ENCODE results near the gene BBOF1. TPM values are rescaled to one million over a fixed set of nuclear protein-coding genes. Genes with fewer than 3 reads are reported as not detected.
A peak's percentile ranks its signal among the peaks of the same experiment; 100 is the strongest.
"Not testable (repeated sequence)": the region's sequence is repeated elsewhere in the genome, so short reads cannot be mapped to it uniquely, and the experiment has no call there.

The BBOF1 gene, protein sequence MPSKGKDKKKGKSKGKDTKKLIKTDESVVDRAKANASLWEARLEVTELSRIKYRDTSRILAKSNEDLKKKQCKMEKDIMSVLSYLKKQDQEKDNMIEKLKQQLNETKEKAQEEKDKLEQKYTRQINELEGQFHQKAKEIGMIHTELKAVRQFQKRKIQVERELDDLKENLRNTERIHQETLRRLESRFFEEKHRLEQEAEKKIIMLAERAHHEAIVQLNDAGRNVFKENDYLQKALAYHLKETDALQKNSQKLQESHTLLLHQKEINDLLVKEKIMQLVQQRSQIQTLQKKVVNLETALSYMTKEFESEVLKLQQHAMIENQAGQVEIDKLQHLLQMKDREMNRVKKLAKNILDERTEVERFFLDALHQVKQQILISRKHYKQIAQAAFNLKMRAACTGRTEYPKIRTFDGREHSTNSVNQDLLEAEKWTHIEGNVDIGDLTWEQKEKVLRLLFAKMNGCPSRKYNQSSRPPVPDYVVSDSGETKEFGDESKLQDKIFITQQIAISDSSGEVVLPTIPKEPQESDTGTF
- total RNA-seq = 0.23 and 0.82 TPM in 2 replicates

DNA sequence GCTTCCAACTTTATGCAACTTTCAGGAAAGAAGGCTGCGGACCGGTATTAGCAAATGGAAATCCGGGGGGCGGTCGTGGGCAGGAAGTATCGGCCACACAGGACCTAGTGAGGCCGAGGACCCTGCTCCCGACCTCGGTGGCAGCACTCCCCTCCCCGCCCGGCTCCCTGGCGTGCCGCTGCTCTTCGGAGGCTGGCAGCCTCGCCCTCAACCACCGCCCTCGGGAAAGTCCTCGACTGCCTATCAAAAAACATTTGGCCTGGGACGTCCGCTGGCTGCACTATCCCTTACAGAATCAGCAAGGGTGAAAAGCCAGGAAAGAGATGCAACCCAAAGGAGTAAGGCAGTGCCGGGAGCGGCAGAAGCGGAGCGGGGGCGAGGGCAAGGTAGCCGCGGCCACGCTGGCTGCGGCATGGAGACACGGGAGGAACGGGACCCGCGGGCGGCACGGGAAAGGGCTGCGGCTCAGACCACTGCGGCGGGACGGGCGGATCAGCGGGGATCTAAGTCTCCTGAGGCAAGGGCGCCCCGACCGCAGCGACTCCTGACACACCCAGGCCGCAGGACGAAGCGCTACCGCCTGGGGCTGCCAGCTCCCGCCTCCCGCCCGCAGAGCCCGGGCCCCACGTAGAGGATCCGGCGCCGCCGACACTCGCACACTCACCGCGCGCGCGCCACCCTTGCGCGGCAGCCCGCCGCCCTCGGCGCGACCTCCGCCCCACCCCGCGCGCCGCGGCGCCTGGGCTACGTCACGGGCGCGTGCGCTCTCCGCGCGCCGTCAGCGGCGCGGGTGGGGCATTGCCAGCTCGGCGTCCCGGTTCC is at the start of gene BBOF1, which contains the start of gene ENTPD5:
BBOF1 (plus strand) TSS at position 764 of the 822 bp plus-strand sequence. CDS start 130 bp downstream, outside the sequence.
ENTPD5 (minus strand) TSS at position 703 of the 822 bp plus-strand sequence. CDS start 31,186 bp downstream, outside the sequence.
- peak within 1 kb of the TSS; percentile 97 for H3K4me3 Mint-ChIP-seq (ENCODE audit: low read depth)
- peak; percentile 86 for DNase-seq (ENCODE audit: low spot score)
- H3K9me3 Mint-ChIP-seq = no peaks in the 10 kb centered on the region
- H3K27ac Mint-ChIP-seq = peak within 1 kb of the TSS; percentile 98
- intact Hi-C loops (cut with micrococcal nuclease) = loop anchor here (1.0 to 5.0 kb wide), 4 partner anchors 66 to 306 kb away; partner anchors contain the start of genes ALDH6A1, COQ6, FAM161B and LIN52
- H3K27me3 Mint-ChIP-seq (ENCODE audit: low read depth) = peaks cover 2% of the 10 kb centered on the region
- peaks cover 11% of the 10 kb centered on the region for H3K4me1 Mint-ChIP-seq (ENCODE audit: low read depth)
- H3K36me3 Mint-ChIP-seq (ENCODE audit: low read depth) = no peaks in the 10 kb centered on the region

DNA sequence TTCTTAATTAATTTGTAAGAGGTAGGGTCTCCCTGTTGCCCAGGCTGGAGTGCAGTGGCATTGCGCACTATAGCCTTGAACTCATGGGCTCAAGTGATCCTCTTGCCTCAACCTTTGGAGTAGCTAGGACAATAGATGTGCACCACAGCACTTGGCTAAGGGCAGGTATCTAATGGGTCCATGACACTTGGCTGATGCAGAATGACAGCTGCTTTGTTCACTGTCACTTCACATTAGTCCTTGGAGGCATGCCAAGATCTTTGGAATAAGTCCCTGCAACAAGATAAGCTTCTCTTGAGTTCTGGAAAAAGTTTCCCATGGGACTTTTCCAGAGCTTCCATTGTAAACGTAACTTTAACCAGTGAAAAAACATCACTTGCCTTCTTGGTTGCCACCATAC is 45.7 kb upstream of the BBOF1 start:
- H3K36me3 Mint-ChIP-seq (ENCODE audit: low read depth) = peaks cover 15% of the 10 kb centered on the region
- H3K9me3 Mint-ChIP-seq = no peaks in the 10 kb centered on the region
- no peak overlapping the region for H3K4me3 Mint-ChIP-seq (ENCODE audit: low read depth)
- H3K27ac Mint-ChIP-seq = no peak overlapping the region
- no peaks in the 10 kb centered on the region for H3K4me1 Mint-ChIP-seq (ENCODE audit: low read depth)
- no peak for DNase-seq (ENCODE audit: low spot score)
- intact Hi-C loops (cut with micrococcal nuclease) = no loop called here
- no peaks in the 10 kb centered on the region for H3K27me3 Mint-ChIP-seq (ENCODE audit: low read depth)

DNA sequence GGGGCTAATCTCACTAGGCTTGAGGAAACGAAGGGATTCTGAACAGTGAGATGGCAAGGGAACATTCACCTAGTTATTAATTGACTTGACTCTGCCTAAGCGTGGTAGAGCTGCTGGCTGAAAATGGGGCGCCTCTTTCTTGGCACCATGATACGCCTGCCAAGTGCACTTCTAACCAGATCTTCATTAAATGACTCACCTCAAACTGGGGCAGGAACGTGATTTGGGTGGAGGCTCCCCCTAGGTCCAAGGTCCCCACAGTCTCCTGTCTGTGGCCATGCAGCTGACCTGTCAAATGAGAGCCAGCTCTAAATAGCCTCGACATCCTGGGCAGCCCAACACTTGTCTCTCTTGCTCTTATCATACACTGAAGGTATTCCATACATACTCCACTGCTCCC is 43.0 kb upstream of the BBOF1 start:
- H3K27me3 Mint-ChIP-seq (ENCODE audit: low read depth) = no peaks in the 10 kb centered on the region
- no peak for DNase-seq (ENCODE audit: low spot score)
- H3K9me3 Mint-ChIP-seq = no peaks in the 10 kb centered on the region
- H3K36me3 Mint-ChIP-seq (ENCODE audit: low read depth) = peaks cover 5% of the 10 kb centered on the region
- intact Hi-C loops (cut with micrococcal nuclease) = no loop called here
- no peak overlapping the region for H3K4me3 Mint-ChIP-seq (ENCODE audit: low read depth)
- no peak overlapping the region for H3K27ac Mint-ChIP-seq
- no peaks in the 10 kb centered on the region for H3K4me1 Mint-ChIP-seq (ENCODE audit: low read depth)

DNA sequence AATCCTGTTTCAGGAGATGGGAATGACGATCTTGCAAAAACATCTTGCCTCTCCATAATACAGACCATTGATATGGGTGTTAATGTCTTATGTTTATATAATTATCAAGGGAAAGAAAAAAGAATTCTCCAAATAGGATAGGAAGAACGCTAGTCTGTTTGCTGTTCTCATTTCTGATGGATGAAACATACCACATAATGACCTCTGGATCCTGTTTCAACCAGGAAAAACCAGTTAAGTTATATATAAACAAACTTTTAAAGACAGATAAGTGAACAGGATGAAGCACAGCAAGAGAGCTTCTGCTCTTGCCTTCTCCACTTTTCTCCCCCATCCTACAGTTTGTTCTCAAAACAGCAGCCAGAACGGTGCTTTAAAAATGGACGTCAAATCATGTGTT is 41.3 kb upstream of the BBOF1 start:
- intact Hi-C loops (cut with micrococcal nuclease) = no loop called here
- no peaks in the 10 kb centered on the region for H3K27me3 Mint-ChIP-seq (ENCODE audit: low read depth)
- DNase-seq (ENCODE audit: low spot score) = no peak
- H3K4me1 Mint-ChIP-seq (ENCODE audit: low read depth) = no peaks in the 10 kb centered on the region
- H3K36me3 Mint-ChIP-seq (ENCODE audit: low read depth) = no peaks in the 10 kb centered on the region
- H3K27ac Mint-ChIP-seq = no peak overlapping the region
- H3K4me3 Mint-ChIP-seq (ENCODE audit: low read depth) = no peak overlapping the region
- H3K9me3 Mint-ChIP-seq = no peaks in the 10 kb centered on the region

DNA sequence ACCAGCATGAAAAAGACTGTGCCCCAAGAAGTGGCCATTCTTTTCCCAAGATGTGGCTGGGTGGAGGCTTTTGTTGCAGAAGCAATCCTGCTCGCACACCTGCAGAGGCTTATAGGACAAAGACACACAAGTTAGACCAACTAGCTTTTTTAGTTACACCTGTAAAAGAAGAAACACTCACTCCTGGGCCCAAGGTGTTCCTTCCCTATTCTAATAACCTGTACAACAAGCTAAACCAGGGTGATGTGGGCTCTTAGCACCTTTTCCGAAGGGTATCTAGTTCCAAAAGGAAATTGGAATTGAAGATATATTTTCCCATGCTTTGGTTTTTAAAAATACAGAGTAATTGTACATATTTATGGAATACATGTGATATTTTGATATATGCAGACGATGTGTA is 31.1 kb upstream of the BBOF1 start:
- H3K4me1 Mint-ChIP-seq (ENCODE audit: low read depth) = no peaks in the 10 kb centered on the region
- no peak for DNase-seq (ENCODE audit: low spot score)
- H3K27me3 Mint-ChIP-seq (ENCODE audit: low read depth) = no peaks in the 10 kb centered on the region
- H3K27ac Mint-ChIP-seq = no peak overlapping the region
- no peaks in the 10 kb centered on the region for H3K9me3 Mint-ChIP-seq
- H3K4me3 Mint-ChIP-seq (ENCODE audit: low read depth) = no peak overlapping the region
- H3K36me3 Mint-ChIP-seq (ENCODE audit: low read depth) = peaks cover 12% of the 10 kb centered on the region
- intact Hi-C loops (cut with micrococcal nuclease) = no loop called here

DNA sequence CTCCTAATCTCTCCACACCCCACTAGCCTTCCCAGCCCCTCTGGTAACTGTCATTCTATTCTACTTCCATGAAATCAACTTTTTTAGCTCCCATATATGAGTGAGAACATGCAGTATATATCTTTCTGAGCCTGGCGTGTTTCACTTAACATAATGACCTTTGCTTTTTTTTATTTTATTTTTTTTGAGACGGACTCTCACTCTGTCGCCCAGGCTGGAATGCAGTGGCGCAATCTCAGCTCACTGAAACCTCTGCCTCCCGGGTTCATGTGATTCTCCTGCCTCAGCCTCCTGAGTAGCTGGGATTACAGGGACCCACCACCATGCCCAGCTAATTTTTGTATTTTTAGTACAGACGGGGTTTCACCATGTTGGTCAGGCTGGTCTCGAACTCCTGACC is 30.5 kb upstream of the BBOF1 start:
- intact Hi-C loops (cut with micrococcal nuclease); DNase-seq (ENCODE audit: low spot score); H3K27me3 Mint-ChIP-seq (ENCODE audit: low read depth); H3K4me1 Mint-ChIP-seq (ENCODE audit: low read depth); H3K9me3 Mint-ChIP-seq; H3K4me3 Mint-ChIP-seq (ENCODE audit: low read depth); H3K27ac Mint-ChIP-seq: not testable (repeated sequence)
- H3K36me3 Mint-ChIP-seq (ENCODE audit: low read depth) = peaks cover 12% of the 10 kb centered on the region

DNA sequence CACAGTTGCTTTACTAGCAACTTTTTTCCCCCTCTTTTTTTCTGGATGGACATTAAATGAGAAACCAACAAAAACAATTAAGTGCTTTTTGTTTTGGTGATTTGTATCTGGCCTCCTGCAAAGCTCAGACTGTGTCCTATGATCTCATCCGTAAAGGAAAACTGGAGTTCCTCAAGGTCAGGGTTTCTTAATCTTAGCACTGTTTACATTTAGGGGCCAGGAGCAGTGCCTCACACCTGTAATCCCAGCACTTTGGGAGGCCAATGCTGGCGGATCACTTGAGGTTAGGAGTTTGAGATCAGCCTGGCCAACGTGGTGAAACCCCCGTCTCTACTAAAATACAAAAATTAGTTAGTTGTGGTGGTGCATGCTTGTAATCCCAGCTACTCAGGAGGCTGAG is 28.1 kb upstream of the BBOF1 start:
- intact Hi-C loops (cut with micrococcal nuclease) = no loop called here
- Mint-ChIP-seq H3K36me3 (ENCODE audit: low read depth) (peaks cover 4% of the 10 kb centered on the region), H3K9me3 (no peaks in the 10 kb centered on the region), H3K4me3 (ENCODE audit: low read depth) (no peak overlapping the region), H3K27ac (no peak overlapping the region), H3K27me3 (ENCODE audit: low read depth) (no peaks in the 10 kb centered on the region), H3K4me1 (ENCODE audit: low read depth) (no peaks in the 10 kb centered on the region)
- no peak for DNase-seq (ENCODE audit: low spot score)

DNA sequence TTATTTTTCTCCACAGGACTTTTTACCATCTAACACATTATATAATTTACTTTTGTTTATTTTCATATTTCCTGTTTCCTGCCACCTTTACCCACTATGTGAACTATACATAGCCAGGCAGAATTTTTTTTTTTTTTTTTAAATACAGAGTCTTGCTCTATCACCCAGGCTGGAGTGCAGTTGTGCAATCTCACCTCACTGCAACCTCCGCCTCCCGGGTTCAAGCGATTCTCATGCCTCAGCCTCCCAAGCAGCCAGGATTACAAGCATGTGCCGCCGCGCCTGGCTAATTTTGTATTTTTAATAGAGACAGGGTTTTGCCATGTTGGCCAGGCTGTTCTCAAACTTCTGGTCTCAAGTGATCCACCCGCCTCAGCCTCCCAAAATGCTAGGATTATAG is 24.2 kb upstream of the BBOF1 start:
- H3K36me3 Mint-ChIP-seq (ENCODE audit: low read depth); H3K27ac Mint-ChIP-seq; intact Hi-C loops (cut with micrococcal nuclease); H3K4me3 Mint-ChIP-seq (ENCODE audit: low read depth); DNase-seq (ENCODE audit: low spot score); H3K4me1 Mint-ChIP-seq (ENCODE audit: low read depth); H3K9me3 Mint-ChIP-seq; H3K27me3 Mint-ChIP-seq (ENCODE audit: low read depth): not testable (repeated sequence)

DNA sequence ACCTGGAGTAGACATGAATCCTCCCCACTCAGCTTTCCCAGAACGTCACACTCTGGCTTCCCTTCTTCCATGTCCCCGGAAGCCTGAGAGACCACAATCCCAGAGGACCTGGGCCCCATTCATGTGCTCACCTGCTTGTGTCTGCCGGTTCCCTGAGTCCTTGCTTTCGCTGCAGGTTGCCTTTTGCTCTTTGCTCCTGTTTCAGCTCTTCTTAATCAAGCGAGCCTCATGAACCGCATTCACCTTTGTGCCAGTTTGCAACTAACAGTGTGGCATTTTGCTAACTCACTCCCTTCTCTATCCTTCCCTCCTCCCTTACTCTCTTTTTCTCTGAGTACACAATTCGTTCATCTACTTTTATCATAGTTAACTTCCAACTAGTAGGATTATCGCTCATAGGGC is 23.2 kb upstream of the BBOF1 start:
- H3K27me3 Mint-ChIP-seq (ENCODE audit: low read depth) = no peaks in the 10 kb centered on the region
- H3K27ac Mint-ChIP-seq = no peak overlapping the region
- no peaks in the 10 kb centered on the region for H3K4me1 Mint-ChIP-seq (ENCODE audit: low read depth)
- H3K9me3 Mint-ChIP-seq = no peaks in the 10 kb centered on the region
- no peak overlapping the region for H3K4me3 Mint-ChIP-seq (ENCODE audit: low read depth)
- no peak for DNase-seq (ENCODE audit: low spot score)
- intact Hi-C loops (cut with micrococcal nuclease) = no loop called here
- no peaks in the 10 kb centered on the region for H3K36me3 Mint-ChIP-seq (ENCODE audit: low read depth)

DNA sequence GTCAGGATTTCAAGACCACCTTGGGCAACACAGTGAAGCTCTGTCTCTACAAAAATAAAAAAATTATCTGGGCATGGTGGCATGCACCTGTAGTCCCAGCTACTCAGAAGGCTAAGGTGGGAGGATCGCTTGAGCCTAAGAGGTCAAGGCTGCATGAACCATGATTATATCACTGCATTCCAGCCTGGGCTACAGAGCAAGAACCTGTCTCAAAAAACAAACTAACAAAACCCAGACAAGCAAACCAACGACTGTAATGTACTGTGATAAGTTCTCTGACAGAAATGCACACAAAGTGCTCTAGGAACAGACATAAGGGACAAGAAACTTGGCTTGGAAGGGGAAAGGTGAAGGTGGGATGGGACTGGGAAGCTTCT is 22.4 kb upstream of the BBOF1 start:
- Mint-ChIP-seq H3K4me1 (ENCODE audit: low read depth) (no peaks in the 10 kb centered on the region), H3K27ac (no peak overlapping the region), H3K36me3 (ENCODE audit: low read depth) (no peaks in the 10 kb centered on the region), H3K4me3 (ENCODE audit: low read depth) (no peak overlapping the region), H3K27me3 (ENCODE audit: low read depth) (no peaks in the 10 kb centered on the region), H3K9me3 (no peaks in the 10 kb centered on the region)
- intact Hi-C loops (cut with micrococcal nuclease) = no loop called here
- no peak for DNase-seq (ENCODE audit: low spot score)

DNA sequence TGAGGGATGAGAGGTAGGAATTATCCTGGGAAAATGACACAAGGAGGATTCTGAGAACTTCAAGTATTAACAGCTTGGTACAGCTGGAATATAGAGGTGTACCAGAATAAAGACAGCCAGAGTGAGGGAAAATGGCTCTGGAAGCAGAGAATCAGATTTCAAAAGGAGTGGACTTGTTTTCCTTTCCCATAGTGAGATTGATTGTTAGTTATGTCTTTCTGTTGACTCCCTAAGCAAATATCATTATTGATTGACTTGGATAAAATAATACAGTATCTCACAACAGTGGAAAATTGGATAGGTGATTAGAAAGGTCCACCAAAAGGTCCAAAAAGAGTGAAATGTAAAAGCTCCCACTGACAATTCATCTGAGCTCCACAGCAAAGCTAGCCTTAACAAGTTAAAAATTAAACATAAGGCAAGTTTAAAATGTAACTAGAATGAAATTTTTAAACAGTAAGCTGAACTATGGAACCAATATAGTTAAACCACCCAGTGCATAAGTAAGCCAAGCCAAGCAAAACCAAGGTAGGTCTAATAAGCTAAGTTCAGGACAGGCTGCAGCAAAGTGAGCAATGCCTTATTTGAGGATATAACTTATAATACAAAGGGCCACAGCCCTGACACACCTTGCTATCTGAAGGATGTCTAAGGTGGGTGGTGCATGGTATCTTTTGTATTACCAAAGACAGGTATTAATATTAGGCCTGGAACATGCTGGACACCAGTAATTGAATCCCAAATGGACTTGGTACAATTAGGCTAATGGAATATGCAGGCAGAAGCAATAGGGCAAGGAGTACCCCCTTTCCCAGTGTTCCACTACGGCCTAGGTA is 21.8 kb upstream of the BBOF1 start:
- H3K4me1 Mint-ChIP-seq (ENCODE audit: low read depth) = no peaks in the 10 kb centered on the region
- no peaks in the 10 kb centered on the region for H3K9me3 Mint-ChIP-seq
- H3K4me3 Mint-ChIP-seq (ENCODE audit: low read depth) = no peak overlapping the region
- no peaks in the 10 kb centered on the region for H3K27me3 Mint-ChIP-seq (ENCODE audit: low read depth)
- no peaks in the 10 kb centered on the region for H3K36me3 Mint-ChIP-seq (ENCODE audit: low read depth)
- no peak for DNase-seq (ENCODE audit: low spot score)
- no peak overlapping the region for H3K27ac Mint-ChIP-seq
- intact Hi-C loops (cut with micrococcal nuclease) = no loop called here

DNA sequence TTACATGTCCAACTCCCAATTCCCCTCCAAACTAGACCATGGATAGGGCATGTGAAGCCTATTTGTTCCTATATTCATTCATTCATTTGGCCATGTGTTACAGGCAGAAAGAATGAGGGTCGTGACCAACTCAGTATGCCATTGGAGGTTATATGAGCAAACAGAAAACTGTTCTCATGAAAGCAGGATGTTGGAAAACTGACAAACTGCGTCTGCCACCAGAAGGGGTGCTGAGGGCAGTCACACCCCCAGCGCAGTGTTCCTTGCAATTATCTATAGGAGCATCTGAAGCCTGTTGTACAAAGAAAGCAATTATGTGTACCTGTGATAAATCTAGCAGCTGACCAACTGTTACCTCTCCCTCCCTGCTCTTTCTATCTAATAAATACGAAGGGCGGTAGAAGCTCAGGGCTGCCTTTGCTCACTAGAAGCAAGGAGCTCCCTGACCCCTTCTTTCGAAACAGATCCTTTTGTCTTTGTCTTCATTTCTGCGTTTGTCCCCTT is 21.2 kb upstream of the BBOF1 start:
- H3K36me3 Mint-ChIP-seq (ENCODE audit: low read depth) = no peaks in the 10 kb centered on the region
- no peak overlapping the region for H3K4me3 Mint-ChIP-seq (ENCODE audit: low read depth)
- DNase-seq (ENCODE audit: low spot score) = no peak
- H3K9me3 Mint-ChIP-seq = no peaks in the 10 kb centered on the region
- no peak overlapping the region for H3K27ac Mint-ChIP-seq
- intact Hi-C loops (cut with micrococcal nuclease) = no loop called here
- H3K27me3 Mint-ChIP-seq (ENCODE audit: low read depth) = no peaks in the 10 kb centered on the region
- H3K4me1 Mint-ChIP-seq (ENCODE audit: low read depth) = no peaks in the 10 kb centered on the region
